OCI-LY1 (cell line): ENCODE measurements around the gene PPP1R7.
"Not testable (repeated sequence)": the region's sequence is repeated elsewhere in the genome, so short reads cannot be mapped to it uniquely, and the experiment has no call there.

ENCODE experiments used
- H2AFZ ChIP-seq: fragments of 200-600 bp; sonication (generic), shearing (Covaris generic); 2 replicates; pipeline ENCODE4 v1.6.0; 2014; ENCODE audit warnings: antibody characterized with exemption, mild to moderate bottlenecking, low read length
- H3F3A ChIP-seq: fragments of 200-600 bp; sonication (generic), shearing (Covaris generic); 2 replicates; pipeline ENCODE4 v1.6.0; 2014; ENCODE audit warnings: mild to moderate bottlenecking, antibody characterized with exemption, low read length, moderate library complexity; ENCODE audit not compliant: insufficient read depth
- H3K27ac ChIP-seq: fragments of 200-600 bp; sonication (generic); 2 replicates; pipeline ENCODE4 v1.5.1; 2014; ENCODE audit warnings: low read length, mixed run types, mild to moderate bottlenecking, low read depth; ENCODE audit not compliant: poor library complexity, severe bottlenecking
- H3K27me3 ChIP-seq: fragments of 200-600 bp; sonication (generic); 2 replicates; pipeline ENCODE4 v1.6.0; 2014; ENCODE audit warnings: antibody characterized with exemption, mild to moderate bottlenecking, low read length, moderate library complexity; ENCODE audit not compliant: insufficient read depth
- H3K36me3 ChIP-seq: fragments of 200-600 bp; sonication (generic); 2 replicates; pipeline ENCODE4 v1.6.1; 2014; ENCODE audit warnings: mild to moderate bottlenecking, antibody characterized with exemption, low read length, moderate library complexity, mixed read lengths; ENCODE audit not compliant: insufficient read depth
- H3K4me1 ChIP-seq: fragments of 200-600 bp; sonication (generic); 2 replicates; pipeline ENCODE4 v1.5.1; 2014; ENCODE audit warnings: mild to moderate bottlenecking, low read length, moderate library complexity; ENCODE audit not compliant: insufficient read depth, severe bottlenecking
- H3K4me2 ChIP-seq: fragments of 200-600 bp; sonication (generic), shearing (Covaris generic); 2 replicates; pipeline ENCODE4 v1.6.1; 2014; ENCODE audit warnings: low read length
- H3K4me3 ChIP-seq: fragments of 200-600 bp; sonication (generic); 2 replicates; pipeline ENCODE4 v1.5.1; 2014; ENCODE audit warnings: low read length, low read depth, mild to moderate bottlenecking, mixed read lengths; ENCODE audit not compliant: poor library complexity, severe bottlenecking
- H3K79me2 ChIP-seq: fragments of 200-600 bp; shearing (Covaris generic); 2 replicates; pipeline ENCODE4 v1.6.1; 2016; ENCODE audit warnings: mixed run types, low read length, mixed read lengths; ENCODE audit not compliant: insufficient read depth
- H3K9ac ChIP-seq: fragments of 200-600 bp; sonication (generic), shearing (Covaris generic); 2 replicates; pipeline ENCODE4 v1.6.1; 2014; ENCODE audit warnings: mild to moderate bottlenecking, low read length, mixed read lengths
- H3K9me2 ChIP-seq: fragments of 200-600 bp; sonication (generic), shearing (Covaris generic); 2 replicates; pipeline ENCODE4 v1.6.1; 2014; ENCODE audit warnings: low read depth, mild to moderate bottlenecking, low read length, mixed read lengths
- H3K9me3 ChIP-seq: fragments of 200-600 bp; shearing (Covaris generic); 2 replicates; pipeline ENCODE4 v1.6.1; 2014; ENCODE audit warnings: low read length, mixed read lengths
- H4K20me1 ChIP-seq: fragments of 200-600 bp; sonication (generic), shearing (Covaris generic); 2 replicates; pipeline ENCODE4 v1.6.0; 2016; ENCODE audit warnings: mild to moderate bottlenecking, low read length; ENCODE audit not compliant: insufficient read depth
- EZH2 ChIP-seq: fragments of 200-600 bp; sonication (generic), shearing (Covaris generic); IDR thresholded peaks from 2 replicates; pipeline ENCODE4 v1.8.0; 2017; ENCODE audit warnings: borderline replicate concordance, mixed run types, mild to moderate bottlenecking, antibody characterized with exemption, low read length, moderate library complexity, mixed read lengths
- TF ChIP-seq, protein P1 (sequence below): fragments of 200-600 bp; sonication (generic), shearing (Covaris generic); IDR thresholded peaks from 2 replicates; pipeline ENCODE4 v1.5.1; 2017; ENCODE audit warnings: mild to moderate bottlenecking, antibody characterized with exemption, low read length, moderate library complexity, mixed read lengths

PPP1R7 gene

GRCh38 chr2:241193271-241193670 is 43.0 kb downstream of the PPP1R7 start:
- H3K27ac ChIP-seq, result no peak overlapping the region

GRCh38 chr2:241194811-241195210 is 44.5 kb downstream of the PPP1R7 start:
- no peaks in the 10 kb centered on the region for H3K79me2 ChIP-seq
- no peaks in the 10 kb centered on the region for H3K4me1 ChIP-seq
- H3K27ac ChIP-seq, result no peak overlapping the region
- no peak for TF ChIP-seq EZH2
- TF ChIP-seq, protein P1, sequence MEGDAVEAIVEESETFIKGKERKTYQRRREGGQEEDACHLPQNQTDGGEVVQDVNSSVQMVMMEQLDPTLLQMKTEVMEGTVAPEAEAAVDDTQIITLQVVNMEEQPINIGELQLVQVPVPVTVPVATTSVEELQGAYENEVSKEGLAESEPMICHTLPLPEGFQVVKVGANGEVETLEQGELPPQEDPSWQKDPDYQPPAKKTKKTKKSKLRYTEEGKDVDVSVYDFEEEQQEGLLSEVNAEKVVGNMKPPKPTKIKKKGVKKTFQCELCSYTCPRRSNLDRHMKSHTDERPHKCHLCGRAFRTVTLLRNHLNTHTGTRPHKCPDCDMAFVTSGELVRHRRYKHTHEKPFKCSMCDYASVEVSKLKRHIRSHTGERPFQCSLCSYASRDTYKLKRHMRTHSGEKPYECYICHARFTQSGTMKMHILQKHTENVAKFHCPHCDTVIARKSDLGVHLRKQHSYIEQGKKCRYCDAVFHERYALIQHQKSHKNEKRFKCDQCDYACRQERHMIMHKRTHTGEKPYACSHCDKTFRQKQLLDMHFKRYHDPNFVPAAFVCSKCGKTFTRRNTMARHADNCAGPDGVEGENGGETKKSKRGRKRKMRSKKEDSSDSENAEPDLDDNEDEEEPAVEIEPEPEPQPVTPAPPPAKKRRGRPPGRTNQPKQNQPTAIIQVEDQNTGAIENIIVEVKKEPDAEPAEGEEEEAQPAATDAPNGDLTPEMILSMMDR, result no peak
- no peak overlapping the region for H3K4me3 ChIP-seq
- H3K9me3 ChIP-seq, result no peaks in the 10 kb centered on the region
- no peak overlapping the region for H3K9ac ChIP-seq
- H3K4me2 ChIP-seq, result no peak overlapping the region
- H2AFZ ChIP-seq, result no peak overlapping the region
- H3K27me3 ChIP-seq, result peaks cover 2% of the 10 kb centered on the region; the same call in 1 of the 2 replicates
- H3K9me2 ChIP-seq, result no peaks in the 10 kb centered on the region
- H4K20me1 ChIP-seq, result no peaks in the 10 kb centered on the region
- H3K36me3 ChIP-seq, result no peaks in the 10 kb centered on the region
- no peaks in the 10 kb centered on the region for H3F3A ChIP-seq

More at GRCh38 chr2:241193271-241193670, 43.0 kb downstream of the PPP1R7 start:
- no peaks in the 10 kb centered on the region for H4K20me1 ChIP-seq
- no peaks in the 10 kb centered on the region for H3K36me3 ChIP-seq
- H3K79me2 ChIP-seq, result no peaks in the 10 kb centered on the region
- no peak overlapping the region for H3K4me2 ChIP-seq
- no peaks in the 10 kb centered on the region for H3K9me3 ChIP-seq
- H3K9ac ChIP-seq, result no peak overlapping the region
- no peaks in the 10 kb centered on the region for H3F3A ChIP-seq
- no peak overlapping the region for H3K4me3 ChIP-seq
- H3K9me2 ChIP-seq, result no peaks in the 10 kb centered on the region
- no peak overlapping the region for H2AFZ ChIP-seq
- TF ChIP-seq, protein P1, result no peak
- no peak for TF ChIP-seq EZH2
- H3K27me3 ChIP-seq, result peaks cover 8% of the 10 kb centered on the region; the same call in 1 of the 2 replicates
- peaks cover 5% of the 10 kb centered on the region for H3K4me1 ChIP-seq

DNA sequence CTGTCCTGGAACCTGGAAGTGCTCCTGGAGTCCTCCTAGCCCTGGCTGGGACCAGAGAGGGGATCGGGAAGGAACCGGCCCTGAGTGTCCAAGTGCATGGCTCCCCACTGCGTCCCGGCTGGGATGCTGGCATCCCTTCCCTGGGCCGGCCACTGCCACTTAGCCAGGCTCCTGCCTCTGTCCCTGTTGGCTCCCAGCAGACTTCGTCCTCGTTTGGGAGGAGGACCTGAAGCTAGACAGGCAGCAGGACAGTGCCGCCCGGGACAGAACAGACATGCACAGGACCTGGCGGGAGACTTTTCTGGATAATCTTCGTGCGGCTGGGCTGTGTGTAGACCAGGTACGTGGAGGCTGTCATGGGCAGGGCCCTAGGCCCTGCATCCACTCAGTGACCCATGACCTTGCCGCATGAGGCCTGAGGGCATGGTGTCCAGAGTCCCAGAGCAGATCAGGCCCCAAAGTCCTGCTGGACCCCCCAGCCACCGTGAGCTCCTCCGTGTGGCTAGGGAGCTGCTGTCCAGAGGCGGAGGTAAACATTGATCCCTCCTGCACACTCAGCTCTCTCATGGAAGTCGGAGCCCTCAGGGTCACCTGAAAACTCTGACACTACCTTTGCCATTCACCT is 45.4 kb downstream of the PPP1R7 start:
- no peak overlapping the region for H3K4me2 ChIP-seq
- H4K20me1 ChIP-seq, result no peaks in the 10 kb centered on the region
- no peak overlapping the region for H2AFZ ChIP-seq
- no peaks in the 10 kb centered on the region for H3K4me1 ChIP-seq
- H3K4me3 ChIP-seq, result no peak overlapping the region
- no peaks in the 10 kb centered on the region for H3K9me3 ChIP-seq
- no peaks in the 10 kb centered on the region for H3K36me3 ChIP-seq
- no peak overlapping the region for H3K9ac ChIP-seq
- TF ChIP-seq, protein P1, result no peak
- no peak for TF ChIP-seq EZH2
- no peaks in the 10 kb centered on the region for H3F3A ChIP-seq
- H3K27ac ChIP-seq, result no peak overlapping the region
- H3K79me2 ChIP-seq, result no peaks in the 10 kb centered on the region
- peaks cover 2% of the 10 kb centered on the region; the same call in 1 of the 2 replicates for H3K27me3 ChIP-seq
- H3K9me2 ChIP-seq, result no peaks in the 10 kb centered on the region

- not testable (repeated sequence) for H2AFZ ChIP-seq, H3K27me3 ChIP-seq, H3K4me2 ChIP-seq, H3K9ac ChIP-seq, H3K4me3 ChIP-seq, H3K9me3 ChIP-seq, H3K36me3 ChIP-seq, H4K20me1 ChIP-seq, H3K79me2 ChIP-seq, H3K27ac ChIP-seq, H3K9me2 ChIP-seq, H3F3A ChIP-seq, H3K4me1 ChIP-seq
Measured at GRCh38 chr2:241197246-241197645, 47.0 kb downstream of the PPP1R7 start.
